Immature natural killer cell (primary cell): ENCODE measurements around the gene TMEM156. TPM values are rescaled to one million over a fixed set of nuclear protein-coding genes. Genes with fewer than 3 reads are reported as not detected.

Source experiments
- DNase-seq, 3 donors: peaks; one replicate each; pipeline ENCODE4 v3.0.0; 2022; ENCODE audit warnings: mixed read lengths in 1 of 3
- H3K27ac Mint-ChIP-seq, 6 donors: one replicate each; pipeline ENCODE4 v1.8.0; 2020; ENCODE audit warnings: mixed read lengths in 6 of 6, mild to moderate bottlenecking in 5 of 6, inconsistent platforms in 4 of 6, moderate library complexity in 3 of 6
- H3K27me3 Mint-ChIP-seq, 3 donors: one replicate each; pipeline ENCODE4 v1.8.0; 2020 to 2021; ENCODE audit warnings: low read depth in 3 of 3, mild to moderate bottlenecking in 3 of 3, mixed read lengths in 3 of 3, moderate library complexity in 3 of 3, inconsistent platforms in 1 of 3
- H3K36me3 Mint-ChIP-seq, 3 donors: one replicate each; pipeline ENCODE4 v1.8.0; 2020; ENCODE audit warnings: mixed read lengths in 3 of 3, inconsistent platforms in 2 of 3, mild to moderate bottlenecking in 2 of 3
- H3K4me1 Mint-ChIP-seq, 2 donors: one replicate each; pipeline ENCODE4 v1.8.0; 2020; ENCODE audit warnings: inconsistent platforms in 2 of 2, mild to moderate bottlenecking in 2 of 2, mixed read lengths in 2 of 2, moderate library complexity in 1 of 2
- H3K4me3 Mint-ChIP-seq, 5 donors: one replicate each; pipeline ENCODE4 v1.8.0; 2020; ENCODE audit warnings: mild to moderate bottlenecking in 5 of 5, mixed read lengths in 5 of 5, inconsistent platforms in 3 of 5, moderate library complexity in 3 of 5
- H3K9me3 Mint-ChIP-seq, 6 donors: one replicate each; pipeline ENCODE4 v1.8.0; 2020; ENCODE audit warnings: mild to moderate bottlenecking in 6 of 6, mixed read lengths in 6 of 6, inconsistent platforms in 4 of 6, moderate library complexity in 3 of 6
- polyA plus RNA-seq, 3 donors: library from polyadenylated mRNA; unstranded; fragments of 300-500 nt; fragmentation: Illumina TruSeq; gene quantifications; one replicate each; pipeline ENCODE4 v1.2.3, GENCODE V29; 2021

Gene TMEM156
- polyA plus RNA-seq, 3 donors from 2014 or later: 16.3 to 31.9 (median 26.4) TPM

DNA sequence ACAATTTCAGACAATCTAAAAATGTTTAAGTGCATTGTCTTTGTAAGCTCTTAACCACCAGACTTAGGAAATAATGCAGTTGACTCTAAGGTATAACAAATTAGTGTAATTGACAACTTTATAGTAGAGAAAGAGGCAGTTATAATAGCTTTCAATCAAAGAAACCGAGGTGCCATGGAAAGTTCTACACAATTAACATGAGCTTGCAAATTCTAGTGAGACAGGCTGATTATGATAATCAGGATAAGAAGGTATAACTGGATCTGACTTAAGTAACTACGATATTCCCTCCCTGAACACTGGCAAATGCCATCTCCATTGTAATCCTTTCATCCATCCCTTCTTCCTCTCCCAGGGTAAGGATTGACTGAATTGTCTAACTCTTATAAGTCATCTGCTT, 18.4 kb upstream of the TMEM156 start:
- H3K27ac Mint-ChIP-seq: no peak overlapping the region
- H3K4me1 Mint-ChIP-seq: peaks cover 28 to 29% of the 10 kb centered on the region in 2 donors
- no peaks in the 10 kb centered on the region for H3K36me3 Mint-ChIP-seq
- H3K9me3 Mint-ChIP-seq: no peaks in the 10 kb centered on the region
- no peak overlapping the region for H3K4me3 Mint-ChIP-seq
- DNase-seq: no peak
- peaks cover 0 to 4% (median 0%) of the 10 kb centered on the region in 3 donors for H3K27me3 Mint-ChIP-seq

DNA sequence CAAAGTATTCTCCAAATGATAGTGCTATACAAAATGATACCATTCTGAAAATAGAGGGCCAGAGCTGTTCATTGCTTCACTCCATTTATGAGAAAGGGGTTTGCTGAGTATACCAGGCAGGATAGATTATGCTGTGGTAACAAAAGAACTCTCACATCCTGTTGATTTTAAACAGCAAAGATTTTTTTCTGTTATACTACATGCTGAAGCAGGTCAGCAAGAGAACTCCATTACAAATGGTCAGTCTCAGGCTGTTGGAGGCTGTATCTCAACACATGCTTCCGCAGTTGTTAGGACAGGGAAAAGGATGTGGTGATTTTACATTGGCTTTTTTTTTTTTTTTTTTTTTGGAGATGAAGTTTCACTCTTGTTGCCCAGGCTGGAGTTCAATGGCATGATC, 16.1 kb upstream of the TMEM156 start:
- H3K27me3 Mint-ChIP-seq: peaks cover 5 to 17% (median 6%) of the 10 kb centered on the region in 3 donors
- H3K4me3 Mint-ChIP-seq: peak overlapping the region in 1 of 5 donors; percentile 9
- DNase-seq: no peak
- no peaks in the 10 kb centered on the region for H3K36me3 Mint-ChIP-seq
- peak overlapping the region in 4 of 6 donors; percentile 17 to 54 (median 22) for H3K27ac Mint-ChIP-seq
- H3K4me1 Mint-ChIP-seq: peaks cover 42 to 44% of the 10 kb centered on the region in 2 donors
- no peaks in the 10 kb centered on the region for H3K9me3 Mint-ChIP-seq

DNA sequence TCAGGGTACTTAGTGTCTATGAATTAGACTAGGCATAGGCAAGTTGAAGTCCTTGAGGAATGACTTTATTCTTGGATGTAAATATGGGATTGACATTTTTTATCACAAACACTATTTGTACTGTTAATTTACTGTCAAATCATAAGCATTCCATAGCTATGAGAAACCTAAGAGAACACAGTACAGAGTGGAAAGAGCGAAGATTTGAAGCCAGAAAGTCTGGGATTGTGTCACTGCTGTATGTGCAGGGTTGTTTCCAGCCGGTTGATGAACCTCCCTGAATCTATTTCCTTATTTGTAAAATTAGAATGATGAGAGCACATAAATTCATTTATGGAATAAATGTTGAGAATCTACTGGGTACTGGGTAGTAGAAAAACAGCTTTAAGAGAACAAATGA, 15.5 kb upstream of the TMEM156 start:
- Mint-ChIP-seq H3K36me3 (no peaks in the 10 kb centered on the region), H3K27me3 (peaks cover 5 to 20% (median 6%) of the 10 kb centered on the region in 3 donors), H3K4me1 (peaks cover 44 to 48% of the 10 kb centered on the region in 2 donors), H3K27ac (peak overlapping the region in 5 of 6 donors; percentile 17 to 72 (median 23)), H3K9me3 (no peaks in the 10 kb centered on the region), H3K4me3 (peak overlapping the region in 2 of 5 donors; percentile 9 to 14)
- DNase-seq: no peak

DNA sequence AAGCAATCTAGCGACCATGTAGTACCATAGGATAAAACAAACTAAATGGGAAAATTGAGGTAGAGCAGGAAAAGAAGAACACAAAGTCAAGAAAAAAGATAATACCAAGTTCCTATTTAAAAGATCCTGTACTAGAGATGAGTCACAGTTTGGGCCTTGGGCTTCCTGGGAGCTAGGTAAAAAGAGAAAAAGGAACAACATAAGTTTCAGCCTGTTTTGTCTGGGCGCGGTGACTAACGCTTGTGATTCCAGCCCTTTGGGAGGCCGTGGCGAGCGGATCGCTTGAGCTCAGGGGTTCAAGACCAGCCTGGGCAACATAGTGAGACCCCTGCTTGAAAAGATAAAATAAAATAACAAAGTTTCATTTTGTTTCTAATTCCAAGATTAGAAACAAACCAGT, 14.0 kb upstream of the TMEM156 start:
- H3K27me3 Mint-ChIP-seq: peaks cover 5 to 20% (median 9%) of the 10 kb centered on the region in 3 donors
- no peaks in the 10 kb centered on the region for H3K9me3 Mint-ChIP-seq
- H3K4me1 Mint-ChIP-seq: peaks cover 47 to 48% of the 10 kb centered on the region in 2 donors
- no peak for DNase-seq
- no peaks in the 10 kb centered on the region for H3K36me3 Mint-ChIP-seq
- peak overlapping the region; percentile 79 to 96 (median 94) for H3K27ac Mint-ChIP-seq
- H3K4me3 Mint-ChIP-seq: peak overlapping the region; percentile 90 to 97 (median 95)

DNA sequence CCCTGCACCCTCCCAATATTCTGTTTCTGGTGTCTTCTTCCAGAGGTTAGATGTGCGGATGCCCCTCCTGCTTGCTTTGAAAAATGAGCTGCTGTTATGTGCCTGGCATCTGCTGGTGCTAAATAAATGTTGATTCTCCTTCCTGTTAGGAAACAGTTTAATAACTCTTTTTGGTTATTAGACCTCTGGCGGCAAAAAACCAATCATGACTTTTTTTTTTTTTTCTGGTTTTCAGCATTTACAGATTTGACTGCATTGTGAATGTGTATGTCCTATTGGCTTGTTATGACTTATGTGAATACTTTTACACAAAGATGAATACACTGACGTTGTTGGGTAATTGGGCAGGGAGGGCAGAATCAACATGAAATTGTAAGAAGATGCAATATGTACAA, 13.6 kb upstream of the TMEM156 start:
- Mint-ChIP-seq H3K4me1 (peaks cover 47 to 48% of the 10 kb centered on the region in 2 donors), H3K36me3 (no peaks in the 10 kb centered on the region), H3K4me3 (peak overlapping the region; percentile 90 to 97 (median 95)), H3K27me3 (peaks cover 5 to 20% (median 9%) of the 10 kb centered on the region in 3 donors), H3K9me3 (no peaks in the 10 kb centered on the region), H3K27ac (peak overlapping the region; percentile 79 to 96 (median 94))
- peak in 2 of 3 donors; percentile 15 to 26 for DNase-seq

DNA sequence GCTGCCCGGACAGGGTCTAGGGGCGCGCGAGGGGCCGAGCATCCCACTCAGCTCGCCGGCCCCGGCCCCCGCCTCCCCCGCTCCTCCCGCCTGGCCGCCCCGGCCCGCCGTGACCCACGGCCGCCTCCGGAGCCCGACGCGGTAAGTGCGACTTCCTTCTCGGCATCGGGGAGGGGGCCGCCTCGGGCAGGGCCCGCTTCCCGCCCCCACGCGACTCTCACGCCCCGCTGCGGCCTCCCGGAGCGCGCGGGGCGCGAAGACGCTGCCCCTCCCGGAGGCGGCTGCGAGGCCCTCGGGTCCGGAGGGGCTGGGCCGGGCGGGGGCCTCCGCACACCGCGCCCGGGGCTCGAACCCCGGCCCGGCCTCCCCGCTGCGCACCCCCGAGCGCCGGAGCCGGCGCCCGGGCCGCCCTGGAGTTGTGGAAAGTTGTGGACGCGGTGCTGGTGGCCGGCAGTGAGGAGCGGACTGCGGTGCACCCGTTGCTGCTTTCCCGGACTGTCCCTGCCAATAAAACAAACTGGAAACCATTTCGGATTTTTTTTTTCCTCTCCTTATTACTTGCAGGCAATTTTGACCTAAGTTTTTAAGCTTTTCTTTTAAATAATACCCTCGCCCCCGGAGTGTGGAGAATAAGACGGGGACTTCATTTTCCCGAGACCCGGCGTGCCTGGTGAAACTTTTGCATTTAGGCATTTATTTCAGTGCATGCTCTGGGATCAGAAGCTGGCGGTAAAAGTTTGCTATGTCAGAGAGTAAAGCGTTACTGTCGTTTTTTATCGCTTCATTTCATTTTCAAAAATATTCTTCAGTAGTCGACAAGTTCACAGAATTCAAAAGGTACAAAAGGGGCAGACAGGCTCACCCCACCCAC, 13.0 kb upstream of the TMEM156 start:
- Mint-ChIP-seq H3K27ac (peak overlapping the region; percentile 79 to 96 (median 94)), H3K9me3 (no peaks in the 10 kb centered on the region), H3K4me1 (peaks cover 47 to 48% of the 10 kb centered on the region in 2 donors), H3K27me3 (peaks cover 5 to 20% (median 9%) of the 10 kb centered on the region in 3 donors), H3K4me3 (peak overlapping the region; percentile 90 to 97 (median 95)), H3K36me3 (no peaks in the 10 kb centered on the region)
- DNase-seq: peak; percentile 69 to 72 (median 70)

DNA sequence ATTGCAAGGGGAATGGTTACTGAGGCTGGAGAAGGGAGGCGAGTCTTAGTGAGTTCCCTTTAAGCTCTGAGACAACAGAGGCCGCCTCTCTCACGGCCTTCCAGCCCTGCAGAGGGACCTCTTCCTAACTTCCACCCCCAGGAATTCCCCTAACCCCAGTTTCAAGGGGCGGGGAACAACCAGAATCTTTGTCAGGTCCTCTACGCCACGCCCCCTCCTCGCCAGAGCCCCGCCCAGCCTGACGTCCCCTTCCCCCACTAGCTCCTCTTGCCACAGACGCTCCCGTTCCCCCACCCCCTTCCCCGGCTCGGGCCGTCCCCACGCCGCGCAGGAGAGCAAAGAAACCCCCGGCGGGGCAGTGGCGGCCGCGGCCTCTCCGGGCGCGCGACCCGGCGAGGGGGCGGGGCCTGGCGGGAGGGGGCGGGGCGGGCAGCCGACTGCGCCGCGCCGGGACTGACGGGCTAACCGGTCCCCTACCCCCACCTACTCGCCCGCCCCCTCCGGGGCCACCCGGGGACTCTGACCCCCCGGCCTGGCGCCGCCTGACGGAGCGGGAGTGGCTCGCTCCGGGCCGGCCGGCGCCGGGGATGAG, 12.3 kb upstream of the TMEM156 start:
- Mint-ChIP-seq H3K27ac (peak overlapping the region; percentile 66 to 97 (median 94)), H3K27me3 (peaks cover 5 to 20% (median 9%) of the 10 kb centered on the region in 3 donors), H3K9me3 (no peaks in the 10 kb centered on the region), H3K36me3 (no peaks in the 10 kb centered on the region), H3K4me1 (peaks cover 47 to 48% of the 10 kb centered on the region in 2 donors), H3K4me3 (peak overlapping the region; percentile 90 to 97 (median 92))
- peak; percentile 90 to 92 (median 91) for DNase-seq

DNA sequence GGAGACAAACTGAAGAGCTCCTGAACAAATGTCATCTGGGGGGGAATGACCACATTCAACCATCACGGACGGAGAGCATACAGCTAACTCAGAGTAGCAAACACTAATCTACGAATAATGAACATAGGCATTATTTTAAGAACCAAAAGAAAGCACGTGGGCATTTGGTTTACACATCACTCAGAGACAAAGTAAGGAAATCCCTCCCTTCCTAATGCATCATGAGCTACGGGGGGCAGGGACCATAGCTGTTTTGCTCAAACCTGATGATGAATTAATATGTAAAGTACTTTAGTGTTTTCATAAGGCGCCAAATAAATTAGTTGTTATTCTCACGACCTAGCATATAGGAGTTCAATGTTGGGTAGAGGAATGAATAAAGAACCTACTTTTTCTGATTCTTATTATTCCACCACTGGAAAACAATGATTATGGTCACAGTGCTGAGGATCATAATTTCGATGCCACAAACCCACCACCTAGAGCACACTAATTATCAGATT, 11.7 kb upstream of the TMEM156 start:
- peak in 2 of 3 donors; percentile 25 to 27 for DNase-seq
- Mint-ChIP-seq H3K4me1 (peaks cover 47% of the 10 kb centered on the region in 2 donors), H3K4me3 (peak overlapping the region; percentile 90 to 97 (median 92)), H3K27ac (peak overlapping the region; percentile 66 to 97 (median 94)), H3K27me3 (peaks cover 5 to 20% (median 9%) of the 10 kb centered on the region in 3 donors), H3K36me3 (no peaks in the 10 kb centered on the region), H3K9me3 (no peaks in the 10 kb centered on the region)

DNA sequence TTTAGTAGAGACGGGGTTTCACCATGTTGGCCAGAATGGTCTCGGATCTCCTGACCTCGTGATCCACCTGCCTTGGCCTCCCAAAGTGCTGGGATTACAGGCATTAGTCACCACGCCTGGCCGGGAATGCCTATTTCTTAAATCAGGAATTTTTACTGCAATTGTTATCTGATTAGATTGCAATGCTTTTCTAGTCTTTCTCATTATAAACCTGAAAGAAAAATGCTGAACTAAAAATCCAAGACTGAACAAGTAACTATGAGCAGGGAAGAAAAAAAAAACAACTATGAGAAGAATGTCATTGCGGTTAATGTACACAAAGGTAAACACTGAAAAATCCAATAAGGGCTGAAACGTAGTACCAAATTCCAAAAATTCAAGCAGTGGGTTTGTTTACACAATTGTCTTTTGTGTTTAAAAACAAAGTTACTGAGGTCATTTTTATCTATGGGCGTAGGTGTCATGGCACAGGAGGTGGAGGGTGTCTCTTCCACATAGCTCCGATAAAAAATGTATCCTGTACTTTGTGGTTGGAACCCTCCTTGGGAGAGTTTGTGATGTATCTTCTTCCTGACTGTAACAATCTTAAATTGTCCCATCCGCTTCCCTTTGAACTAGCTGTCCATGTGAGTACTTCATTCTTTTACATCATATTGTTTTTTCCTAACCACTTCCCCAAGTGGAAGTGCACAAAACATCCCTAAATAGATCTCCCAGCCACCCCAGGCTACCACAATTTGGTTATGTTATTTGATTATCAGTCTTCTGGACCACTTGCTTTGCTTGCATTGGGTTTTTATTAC, 11.1 kb upstream of the TMEM156 start:
- Mint-ChIP-seq H3K27ac (peak overlapping the region; percentile 66 to 97 (median 94)), H3K27me3 (peaks cover 5 to 20% (median 9%) of the 10 kb centered on the region in 3 donors), H3K9me3 (no peaks in the 10 kb centered on the region), H3K4me1 (peaks cover 41% of the 10 kb centered on the region in 2 donors), H3K4me3 (peak overlapping the region; percentile 90 to 97 (median 92)), H3K36me3 (no peaks in the 10 kb centered on the region)
- DNase-seq: no peak

DNA sequence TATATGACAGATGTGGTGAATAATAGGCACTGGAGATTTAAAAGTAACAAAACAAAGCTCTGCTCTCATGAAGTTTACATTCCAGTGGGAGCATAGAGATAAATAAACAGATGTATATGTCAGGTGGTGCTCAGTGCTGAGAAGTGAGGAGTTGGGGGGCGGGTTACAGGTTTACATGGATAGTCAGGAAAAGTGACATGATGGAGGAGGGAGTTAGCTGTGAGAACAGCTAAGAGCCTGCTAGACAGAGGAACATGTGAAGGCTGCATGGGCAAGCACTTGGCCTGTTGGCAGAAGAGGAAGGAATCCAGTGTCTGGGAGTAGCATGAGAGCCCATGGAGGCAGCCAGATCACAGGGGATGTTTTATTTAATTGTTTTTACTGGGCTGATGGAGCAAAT, 10.2 kb upstream of the TMEM156 start:
- H3K27ac Mint-ChIP-seq: peak overlapping the region in 5 of 6 donors; percentile 26 to 78 (median 44)
- peak overlapping the region; percentile 1 to 65 (median 10) for H3K4me3 Mint-ChIP-seq

DNA sequence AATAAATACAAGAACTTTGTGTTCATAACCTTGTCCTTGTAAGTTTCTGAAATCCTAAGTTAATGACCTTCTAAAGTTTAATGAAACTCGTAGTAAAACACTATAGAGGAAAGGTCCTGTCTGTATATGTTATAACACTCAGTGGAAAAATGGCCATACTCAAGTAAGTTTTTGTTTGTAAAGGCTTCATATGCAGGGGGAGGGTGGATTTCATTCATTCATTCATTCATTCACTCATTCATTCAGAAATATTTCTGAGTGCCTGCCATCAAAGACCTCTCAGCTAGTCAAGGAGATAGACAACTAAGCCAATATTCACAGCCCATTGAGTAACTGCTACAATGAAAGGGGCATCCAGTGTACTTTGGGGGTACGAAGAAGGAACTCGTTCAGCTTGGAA, 6.9 kb upstream of the TMEM156 start:
- Mint-ChIP-seq H3K27me3 (peaks cover 0 to 7% (median 4%) of the 10 kb centered on the region in 3 donors), H3K9me3 (no peaks in the 10 kb centered on the region), H3K36me3 (no peaks in the 10 kb centered on the region), H3K27ac (peak overlapping the region in 2 of 6 donors; percentile 17 to 73), H3K4me3 (no peak overlapping the region), H3K4me1 (peaks cover 12 to 14% of the 10 kb centered on the region in 2 donors)
- no peak for DNase-seq

More for the DNA sequence above, 10.2 kb upstream of the TMEM156 start:
- no peak for DNase-seq
- Mint-ChIP-seq H3K27me3 (peaks cover 5 to 20% (median 9%) of the 10 kb centered on the region in 3 donors), H3K36me3 (no peaks in the 10 kb centered on the region), H3K9me3 (no peaks in the 10 kb centered on the region), H3K4me1 (peaks cover 32% of the 10 kb centered on the region in 2 donors)

DNA sequence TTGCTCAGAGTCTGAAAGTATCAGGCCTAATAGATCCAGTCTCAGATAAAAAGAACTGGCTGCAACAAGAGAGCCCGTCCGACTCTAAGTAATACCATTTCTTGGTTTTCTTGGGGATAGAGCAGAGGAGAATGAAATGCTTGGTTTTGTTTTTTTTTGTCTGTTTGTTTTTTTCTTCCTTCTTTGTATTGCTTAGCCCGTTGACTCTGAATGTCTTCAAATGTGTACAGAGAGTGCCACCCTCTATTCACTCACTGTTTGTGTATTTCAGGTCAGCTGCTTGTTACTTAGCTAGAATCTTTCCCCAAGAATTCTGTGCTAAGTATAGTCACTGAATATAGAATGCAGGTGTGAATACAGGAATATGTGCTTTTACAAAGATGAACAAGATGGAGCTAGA, 5.7 kb upstream of the TMEM156 start:
- no peaks in the 10 kb centered on the region for H3K9me3 Mint-ChIP-seq
- H3K27ac Mint-ChIP-seq: no peak overlapping the region
- H3K36me3 Mint-ChIP-seq: no peaks in the 10 kb centered on the region
- H3K4me1 Mint-ChIP-seq: peaks cover 11% of the 10 kb centered on the region in 2 donors
- no peak for DNase-seq
- H3K4me3 Mint-ChIP-seq: no peak overlapping the region
- H3K27me3 Mint-ChIP-seq: peaks cover 0 to 4% (median under 1%) of the 10 kb centered on the region in 3 donors

DNA sequence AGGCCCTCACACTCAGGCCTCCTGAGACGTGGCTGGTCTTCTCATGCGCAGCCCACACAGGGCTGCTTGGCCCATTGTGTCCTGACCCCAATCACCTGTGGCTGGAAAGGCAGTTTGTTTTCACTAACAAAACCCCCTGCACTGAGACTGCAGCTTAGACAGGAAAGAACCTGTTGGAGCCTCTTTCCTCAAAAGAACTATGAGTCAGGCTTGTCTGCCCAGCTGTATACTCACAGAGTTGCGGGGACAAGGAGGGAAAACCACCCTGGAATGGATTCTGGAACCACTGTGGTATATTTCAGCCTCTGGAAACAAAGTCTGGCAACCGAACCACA, 5.2 kb upstream of the TMEM156 start:
- H3K9me3 Mint-ChIP-seq: no peaks in the 10 kb centered on the region
- peaks cover 0 to 4% (median 2%) of the 10 kb centered on the region in 3 donors for H3K27me3 Mint-ChIP-seq
- no peak for DNase-seq
- peaks cover 15 to 16% of the 10 kb centered on the region in 2 donors for H3K4me1 Mint-ChIP-seq
- no peaks in the 10 kb centered on the region for H3K36me3 Mint-ChIP-seq
- H3K27ac Mint-ChIP-seq: no peak overlapping the region
- H3K4me3 Mint-ChIP-seq: no peak overlapping the region
